HepG2 (cell line): ENCODE measurements around the gene PRXL2B.

Experiments used
- SALL2 ChIP-seq: sonication (generic); formaldehyde crosslinking; IDR thresholded peaks from 2 replicates; pipeline ENCODE4 v1.8.1; 2023; ENCODE audit warnings: mild to moderate bottlenecking, missing genetic modification reagents, inconsistent platforms
- SOX6 ChIP-seq, 2 experiments: fragments of 450-650 bp in 1 of 2; sonication (generic) in 1 of 2; formaldehyde crosslinking in 1 of 2; IDR thresholded peaks; 2 replicates each; pipeline versions ENCODE4 v1.4.0 to v1.6.1; 2017 to 2020; ENCODE audit warnings: antibody characterized with exemption in 1 of 2, mild to moderate bottlenecking in 1 of 2, missing genetic modification reagents in 1 of 2
- TF ChIP-seq, protein P1 (sequence below): sonication (generic); formaldehyde crosslinking; IDR thresholded peaks from 2 replicates; pipeline ENCODE4 v1.8.0; 2022; ENCODE audit warnings: missing genetic modification reagents, mild to moderate bottlenecking, inconsistent platforms, borderline replicate concordance

DNA sequence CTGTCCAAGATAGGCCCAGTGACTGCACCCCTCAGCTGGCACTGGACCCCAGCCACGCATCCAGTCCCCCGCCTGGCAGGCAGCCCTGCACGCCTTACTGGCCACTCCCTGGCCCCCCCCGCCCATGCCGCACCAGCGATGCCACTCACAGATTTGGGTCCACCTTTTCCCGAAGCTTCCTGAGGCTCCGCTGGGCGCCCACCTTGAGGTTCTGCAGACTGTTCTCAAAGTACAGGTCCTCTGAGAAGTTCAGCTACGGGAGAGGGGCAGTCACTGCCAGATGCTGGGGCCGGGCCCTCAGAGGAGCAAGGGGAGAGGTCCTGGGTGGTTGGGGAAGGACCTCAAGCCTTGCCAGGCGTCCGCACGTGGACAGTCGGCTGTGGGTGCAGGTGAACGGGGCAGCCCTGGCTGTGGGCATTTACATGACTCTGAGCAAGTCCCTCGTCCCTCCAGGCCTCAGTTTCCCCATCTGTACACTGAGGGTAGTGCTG lies 8.1 kb downstream of the PRXL2B start:
- TF ChIP-seq, protein P1, sequence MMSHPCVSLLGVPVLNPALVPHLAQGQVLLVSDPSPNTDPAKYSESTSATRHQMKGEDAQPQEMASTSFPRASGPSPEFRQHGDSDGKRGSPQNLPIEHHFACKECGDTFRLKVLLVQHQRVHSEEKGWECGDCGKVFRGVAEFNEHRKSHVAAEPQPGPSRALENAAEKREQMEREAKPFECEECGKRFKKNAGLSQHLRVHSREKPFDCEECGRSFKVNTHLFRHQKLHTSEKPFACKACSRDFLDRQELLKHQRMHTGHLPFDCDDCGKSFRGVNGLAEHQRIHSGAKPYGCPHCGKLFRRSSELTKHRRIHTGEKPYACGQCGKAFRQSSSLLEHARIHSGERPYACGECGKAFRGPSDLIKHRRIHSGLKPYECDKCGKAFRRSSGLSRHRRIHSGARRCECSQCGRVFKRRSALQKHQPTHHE (CRISPR knock-in tag): no peak
- TF ChIP-seq SOX6 (IDR thresholded peaks at IDR 0.05) (no peak), SOX6 (CRISPR knock-in tag; IDR thresholded peaks at IDR 0.05) (no peak), SALL2 (CRISPR knock-in tag) (no peak)
